HepG2 (cell line): ENCODE data around the gene RNASE11. TPM values are rescaled to one million over a fixed set of nuclear protein-coding genes. Genes with fewer than 3 reads are reported as not detected.
A peak's percentile ranks its signal among the peaks of the same experiment; 100 is the strongest.

ENCODE experiments used
- DPF2 ChIP-seq: sonication (generic); formaldehyde crosslinking; IDR thresholded peaks from 2 replicates; pipeline ENCODE4 v1.4.0; 2020; ENCODE audit warnings: mild to moderate bottlenecking, low read depth, missing genetic modification reagents, borderline replicate concordance
- ELF4 ChIP-seq: sonication (generic); formaldehyde crosslinking; IDR thresholded peaks from 2 replicates; pipeline ENCODE4 v1.5.0; 2020; ENCODE audit warnings: missing genetic modification reagents, mild to moderate bottlenecking, moderate library complexity, borderline replicate concordance
- EP300 ChIP-seq, 3 experiments: sonication (generic) in 1 of 3; formaldehyde crosslinking in 1 of 3; IDR thresholded peaks; 2 replicates each; pipeline versions ENCODE4 v1.5.1 to v1.6.1; 2011 to 2020; ENCODE audit warnings: low read depth in 2 of 3, low read length in 2 of 3, borderline replicate concordance in 1 of 3, improper control_type of control experiment in 1 of 3, mild to moderate bottlenecking in 1 of 3, missing genetic modification reagents in 1 of 3, moderate library complexity in 1 of 3
- FOXO1 ChIP-seq: sonication (generic); formaldehyde crosslinking; IDR thresholded peaks from 2 replicates; pipeline ENCODE4 v1.4.0; 2020; ENCODE audit warnings: missing genetic modification reagents
- HBP1 ChIP-seq: IDR thresholded peaks from 2 replicates; pipeline ENCODE4 v1.6.1; 2016; ENCODE audit warnings: low read depth, control low read depth
- HDAC1 ChIP-seq: sonication (generic); formaldehyde crosslinking; IDR thresholded peaks from 2 replicates; pipeline ENCODE4 v1.5.1; 2020; ENCODE audit warnings: mild to moderate bottlenecking, missing genetic modification reagents
- JUNB ChIP-seq: sonication (generic); formaldehyde crosslinking; IDR thresholded peaks from 2 replicates; pipeline ENCODE4 v1.8.0; 2022; ENCODE audit warnings: missing genetic modification reagents, mild to moderate bottlenecking, borderline replicate concordance
- MAFF ChIP-seq: IDR thresholded peaks from 2 replicates; pipeline ENCODE4 v1.6.1; 2011; ENCODE audit warnings: low read depth, low read length, improper control_type of control experiment
- NR3C1 ChIP-seq: sonication (generic); formaldehyde crosslinking; IDR thresholded peaks from 2 replicates; pipeline ENCODE4 v1.4.0; 2020; ENCODE audit warnings: missing genetic modification reagents
- NRL ChIP-seq: sonication (generic); formaldehyde crosslinking; IDR thresholded peaks from 2 replicates; pipeline ENCODE4 v1.5.0; 2020; ENCODE audit warnings: missing genetic modification reagents, mild to moderate bottlenecking, moderate library complexity, borderline replicate concordance
- TSC22D2 ChIP-seq: sonication (generic); formaldehyde crosslinking; IDR thresholded peaks from 2 replicates; pipeline ENCODE4 v1.5.1; 2020; ENCODE audit warnings: missing genetic modification reagents, mild to moderate bottlenecking, borderline replicate concordance
- ZBTB1 ChIP-seq: sonication (generic); formaldehyde crosslinking; IDR thresholded peaks from 2 replicates; pipeline ENCODE4 v1.4.0; 2020; ENCODE audit warnings: missing genetic modification reagents, borderline replicate concordance
- ZBTB2 ChIP-seq: sonication (generic); formaldehyde crosslinking; IDR thresholded peaks from 2 replicates; pipeline ENCODE4 v1.8.0; 2022; ENCODE audit warnings: low read depth, missing genetic modification reagents
- ZFP90 ChIP-seq: sonication (generic); formaldehyde crosslinking; IDR thresholded peaks from 2 replicates; pipeline ENCODE4 v1.8.0; 2022; ENCODE audit warnings: missing genetic modification reagents, mild to moderate bottlenecking, inconsistent platforms, borderline replicate concordance
- ZNF138 ChIP-seq: sonication (generic); formaldehyde crosslinking; IDR thresholded peaks from 2 replicates; pipeline ENCODE4 v1.5.0; 2020; ENCODE audit warnings: mild to moderate bottlenecking, low read depth, missing genetic modification reagents
- ZZZ3 ChIP-seq: sonication (generic); formaldehyde crosslinking; IDR thresholded peaks from 2 replicates; pipeline ENCODE4 v1.4.0; 2020; ENCODE audit warnings: missing genetic modification reagents, mild to moderate bottlenecking, borderline replicate concordance
- polyA plus RNA-seq, 8 experiments: library from polyadenylated mRNA; depleted of rRNA in 3 of 8; stranded (reverse) in 7 of 8; unstranded in 1 of 8; fragments of >200 nt; fragmentation: Illumina TruSeq in 4 of 8; extraction: Trizol in 4 of 8; gene quantifications; 2 replicates each; pipeline versions ENCODE4 v1.2.1 to v1.2.3, GENCODE V29; 2011 to 2016; ENCODE audit warnings: low read depth in 4 of 8, missing spikeins in 1 of 8, mixed read lengths in 1 of 8; ENCODE audit not compliant: insufficient read depth in 1 of 8
- total RNA-seq, 5 experiments: library from RNA; depleted of rRNA; stranded (reverse); fragments of >200 nt; fragmentation: Illumina TruSeq; extraction: Trizol; gene quantifications; 2 replicates each; pipeline ENCODE4 v1.2.3, GENCODE V29; 2016; ENCODE audit warnings: low read depth in 1 of 5
- TF ChIP-seq, protein P1 (sequence below): sonication (generic); formaldehyde crosslinking; IDR thresholded peaks from 2 replicates; pipeline ENCODE4 v1.4.0; 2020; ENCODE audit warnings: missing genetic modification reagents, borderline replicate concordance
- TF ChIP-seq, protein P2 (sequence below): sonication (generic); formaldehyde crosslinking; IDR thresholded peaks from 2 replicates; pipeline ENCODE4 v1.5.0; 2020; ENCODE audit warnings: missing genetic modification reagents

The RNASE11 gene
- total and polyA plus RNA-seq, 2 of the 13 experiments (the other 11 are each of a cell fraction or from before 2014, with no cell fraction given) = not detected

DNA sequence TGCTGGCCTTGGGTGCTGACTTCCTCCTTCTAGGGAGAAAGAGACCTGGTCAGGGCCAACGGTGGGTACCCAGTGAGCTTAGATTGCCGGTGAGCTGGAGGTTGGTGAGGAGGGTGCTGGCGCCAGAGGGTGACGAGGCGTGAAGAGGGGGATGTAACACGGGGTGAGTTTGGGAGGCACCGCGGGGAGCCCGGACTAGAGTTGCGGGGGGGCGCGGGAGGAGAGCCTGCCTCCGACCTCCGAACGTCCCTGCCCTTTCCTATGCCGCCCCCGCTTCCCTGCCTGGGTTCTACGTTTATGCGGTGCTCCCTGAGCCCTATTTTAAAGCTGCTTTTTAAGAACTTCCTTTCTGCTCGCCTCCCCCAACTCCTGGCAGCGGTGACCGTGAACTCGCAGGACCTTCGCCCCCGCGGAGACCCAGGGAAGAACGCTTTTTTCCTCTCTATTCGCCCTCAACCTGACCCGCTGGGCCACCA lies 35.1 kb upstream of the RNASE11 start (continued):
- TF ChIP-seq NRL (no peak), JUNB (CRISPR knock-in tag) (no peak), FOXO1 (no peak; the same call in 1 of the 2 replicates), ZZZ3 (no peak), NR3C1 (CRISPR knock-in tag) (no peak), TSC22D2 (CRISPR knock-in tag) (no peak), ZBTB2 (CRISPR knock-in tag) (no peak), HBP1 (no peak), ZFP90 (no peak), ZNF138 (CRISPR knock-in tag) (no peak), ELF4 (no peak), EP300 (IDR thresholded peaks at IDR 0.05; ENCODE audit: low read depth in 2 of 2, low read length in 2 of 2) (no peak; a peak in 1 of 4 replicates), EP300 (CRISPR knock-in tag; IDR thresholded peaks at IDR 0.05; ENCODE audit: borderline replicate concordance) (no peak), HDAC1 (0 out of 2 replicates have a peak, but pooled peaks have one; percentile 39), DPF2 (CRISPR knock-in tag) (no peak), ZBTB1 (CRISPR knock-in tag) (no peak), MAFF (no peak)
- TF ChIP-seq, protein P1, sequence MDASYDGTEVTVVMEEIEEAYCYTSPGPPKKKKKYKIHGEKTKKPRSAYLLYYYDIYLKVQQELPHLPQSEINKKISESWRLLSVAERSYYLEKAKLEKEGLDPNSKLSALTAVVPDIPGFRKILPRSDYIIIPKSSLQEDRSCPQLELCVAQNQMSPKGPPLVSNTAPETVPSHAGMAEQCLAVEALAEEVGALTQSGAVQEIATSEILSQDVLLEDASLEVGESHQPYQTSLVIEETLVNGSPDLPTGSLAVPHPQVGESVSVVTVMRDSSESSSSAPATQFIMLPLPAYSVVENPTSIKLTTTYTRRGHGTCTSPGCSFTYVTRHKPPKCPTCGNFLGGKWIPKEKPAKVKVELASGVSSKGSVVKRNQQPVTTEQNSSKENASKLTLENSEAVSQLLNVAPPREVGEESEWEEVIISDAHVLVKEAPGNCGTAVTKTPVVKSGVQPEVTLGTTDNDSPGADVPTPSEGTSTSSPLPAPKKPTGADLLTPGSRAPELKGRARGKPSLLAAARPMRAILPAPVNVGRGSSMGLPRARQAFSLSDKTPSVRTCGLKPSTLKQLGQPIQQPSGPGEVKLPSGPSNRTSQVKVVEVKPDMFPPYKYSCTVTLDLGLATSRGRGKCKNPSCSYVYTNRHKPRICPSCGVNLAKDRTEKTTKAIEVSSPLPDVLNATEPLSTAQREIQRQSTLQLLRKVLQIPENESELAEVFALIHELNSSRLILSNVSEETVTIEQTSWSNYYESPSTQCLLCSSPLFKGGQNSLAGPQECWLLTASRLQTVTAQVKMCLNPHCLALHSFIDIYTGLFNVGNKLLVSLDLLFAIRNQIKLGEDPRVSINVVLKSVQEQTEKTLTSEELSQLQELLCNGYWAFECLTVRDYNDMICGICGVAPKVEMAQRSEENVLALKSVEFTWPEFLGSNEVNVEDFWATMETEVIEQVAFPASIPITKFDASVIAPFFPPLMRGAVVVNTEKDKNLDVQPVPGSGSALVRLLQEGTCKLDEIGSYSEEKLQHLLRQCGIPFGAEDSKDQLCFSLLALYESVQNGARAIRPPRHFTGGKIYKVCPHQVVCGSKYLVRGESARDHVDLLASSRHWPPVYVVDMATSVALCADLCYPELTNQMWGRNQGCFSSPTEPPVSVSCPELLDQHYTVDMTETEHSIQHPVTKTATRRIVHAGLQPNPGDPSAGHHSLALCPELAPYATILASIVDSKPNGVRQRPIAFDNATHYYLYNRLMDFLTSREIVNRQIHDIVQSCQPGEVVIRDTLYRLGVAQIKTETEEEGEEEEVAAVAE (CRISPR knock-in tag) = no peak
- TF ChIP-seq, protein P2, sequence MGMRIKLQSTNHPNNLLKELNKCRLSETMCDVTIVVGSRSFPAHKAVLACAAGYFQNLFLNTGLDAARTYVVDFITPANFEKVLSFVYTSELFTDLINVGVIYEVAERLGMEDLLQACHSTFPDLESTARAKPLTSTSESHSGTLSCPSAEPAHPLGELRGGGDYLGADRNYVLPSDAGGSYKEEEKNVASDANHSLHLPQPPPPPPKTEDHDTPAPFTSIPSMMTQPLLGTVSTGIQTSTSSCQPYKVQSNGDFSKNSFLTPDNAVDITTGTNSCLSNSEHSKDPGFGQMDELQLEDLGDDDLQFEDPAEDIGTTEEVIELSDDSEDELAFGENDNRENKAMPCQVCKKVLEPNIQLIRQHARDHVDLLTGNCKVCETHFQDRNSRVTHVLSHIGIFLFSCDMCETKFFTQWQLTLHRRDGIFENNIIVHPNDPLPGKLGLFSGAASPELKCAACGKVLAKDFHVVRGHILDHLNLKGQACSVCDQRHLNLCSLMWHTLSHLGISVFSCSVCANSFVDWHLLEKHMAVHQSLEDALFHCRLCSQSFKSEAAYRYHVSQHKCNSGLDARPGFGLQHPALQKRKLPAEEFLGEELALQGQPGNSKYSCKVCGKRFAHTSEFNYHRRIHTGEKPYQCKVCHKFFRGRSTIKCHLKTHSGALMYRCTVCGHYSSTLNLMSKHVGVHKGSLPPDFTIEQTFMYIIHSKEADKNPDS = no peak
